HuH-7.5 (cell line): ENCODE data around the gene TAPBPL.
A peak's percentile ranks its signal among the peaks of the same experiment; 100 is the strongest.
"Not testable (repeated sequence)": the region's sequence is repeated elsewhere in the genome, so short reads cannot be mapped to it uniquely, and the experiment has no call there.

ENCODE experiments used
- DNase-seq: peaks from one replicate; pipeline ENCODE4 v3.0.0; 2011; ENCODE audit warnings: low spot score

Gene TAPBPL, protein sequence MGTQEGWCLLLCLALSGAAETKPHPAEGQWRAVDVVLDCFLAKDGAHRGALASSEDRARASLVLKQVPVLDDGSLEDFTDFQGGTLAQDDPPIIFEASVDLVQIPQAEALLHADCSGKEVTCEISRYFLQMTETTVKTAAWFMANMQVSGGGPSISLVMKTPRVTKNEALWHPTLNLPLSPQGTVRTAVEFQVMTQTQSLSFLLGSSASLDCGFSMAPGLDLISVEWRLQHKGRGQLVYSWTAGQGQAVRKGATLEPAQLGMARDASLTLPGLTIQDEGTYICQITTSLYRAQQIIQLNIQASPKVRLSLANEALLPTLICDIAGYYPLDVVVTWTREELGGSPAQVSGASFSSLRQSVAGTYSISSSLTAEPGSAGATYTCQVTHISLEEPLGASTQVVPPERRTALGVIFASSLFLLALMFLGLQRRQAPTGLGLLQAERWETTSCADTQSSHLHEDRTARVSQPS

DNA sequence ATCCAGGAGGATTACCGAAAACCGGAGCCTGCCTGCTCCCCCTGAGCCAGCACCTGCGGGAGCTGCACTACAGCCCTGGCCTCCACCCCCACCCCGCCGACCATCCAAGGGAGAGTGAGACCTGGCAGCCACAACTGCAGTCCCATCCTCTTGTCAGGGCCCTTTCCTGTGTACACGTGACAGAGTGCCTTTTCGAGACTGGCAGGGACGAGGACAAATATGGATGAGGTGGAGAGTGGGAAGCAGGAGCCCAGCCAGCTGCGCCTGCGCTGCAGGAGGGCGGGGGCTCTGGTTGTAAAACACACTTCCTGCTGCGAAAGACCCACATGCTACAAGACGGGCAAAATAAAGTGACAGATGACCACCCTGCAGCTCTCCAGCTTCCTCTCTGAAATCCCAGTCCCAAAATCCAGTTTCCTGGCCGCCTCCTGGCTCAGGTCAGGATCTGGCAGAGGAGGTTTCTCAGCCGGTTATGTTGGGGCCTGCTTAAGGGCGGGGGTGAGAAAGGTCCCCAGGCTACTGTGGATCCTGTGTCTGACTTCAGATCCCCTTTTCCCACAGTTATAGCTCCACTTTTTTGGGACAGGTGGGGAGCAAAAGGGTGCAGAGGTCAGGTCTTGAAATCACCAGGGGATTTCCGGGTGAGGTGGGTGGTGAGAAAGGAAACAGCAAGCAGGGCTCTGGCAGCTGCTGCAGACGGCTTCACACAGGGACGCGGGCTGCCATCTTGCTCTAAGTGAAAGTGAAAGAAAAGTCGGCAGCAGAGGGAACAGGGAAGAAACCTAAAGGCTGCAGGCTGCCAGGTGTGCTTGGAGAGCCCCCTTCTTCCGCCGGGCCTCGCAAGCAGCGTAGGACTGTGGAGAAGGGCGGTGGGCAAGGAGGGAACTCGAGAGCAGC lies at the start of gene TAPBPL:
Gene TAPBPL, plus strand, starts transcription at position 695 of the 897 bp plus-strand sequence. CDS start 207 bp downstream, outside the sequence.
- peak; percentile 72 for DNase-seq

DNA sequence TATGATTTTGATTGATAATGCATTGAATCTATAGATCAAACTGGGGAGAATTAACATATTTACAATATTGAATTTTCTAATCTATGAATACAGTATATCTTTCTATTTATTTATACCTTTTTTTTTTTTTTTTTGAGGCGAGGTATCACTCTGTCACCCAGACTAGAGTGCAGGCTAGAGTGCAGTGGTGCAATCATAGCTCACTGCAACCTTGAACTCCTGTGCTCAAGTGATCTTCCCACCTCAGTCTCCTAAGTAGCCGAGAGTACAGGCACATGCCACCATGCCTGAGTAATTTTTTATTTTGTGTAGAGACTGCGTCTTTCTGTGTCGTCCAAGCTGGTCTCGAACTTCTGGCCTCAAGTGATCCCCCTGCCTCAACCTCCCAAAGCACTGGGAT lies 47.5 kb upstream of the TAPBPL start:
- no peak for DNase-seq

DNA sequence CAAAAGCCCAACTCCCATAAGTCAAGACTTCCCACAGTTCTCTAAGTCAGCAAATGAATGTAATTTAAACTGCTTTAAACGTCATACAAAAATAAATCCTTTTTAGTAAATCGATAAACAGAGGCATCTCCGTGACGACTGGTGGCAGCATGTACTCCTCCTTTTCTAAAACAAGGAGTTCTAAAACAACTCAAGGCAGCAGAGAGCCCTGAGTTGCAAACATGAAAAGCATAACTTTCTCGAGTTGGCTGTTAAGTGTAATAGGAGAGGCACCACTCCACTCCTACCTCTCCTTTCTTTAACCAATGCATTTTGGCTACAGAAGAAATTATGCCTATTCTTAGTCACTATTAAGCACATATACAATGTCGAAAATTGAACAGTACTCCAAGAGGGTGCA lies 45.9 kb upstream of the TAPBPL start:
- no peak for DNase-seq

DNA sequence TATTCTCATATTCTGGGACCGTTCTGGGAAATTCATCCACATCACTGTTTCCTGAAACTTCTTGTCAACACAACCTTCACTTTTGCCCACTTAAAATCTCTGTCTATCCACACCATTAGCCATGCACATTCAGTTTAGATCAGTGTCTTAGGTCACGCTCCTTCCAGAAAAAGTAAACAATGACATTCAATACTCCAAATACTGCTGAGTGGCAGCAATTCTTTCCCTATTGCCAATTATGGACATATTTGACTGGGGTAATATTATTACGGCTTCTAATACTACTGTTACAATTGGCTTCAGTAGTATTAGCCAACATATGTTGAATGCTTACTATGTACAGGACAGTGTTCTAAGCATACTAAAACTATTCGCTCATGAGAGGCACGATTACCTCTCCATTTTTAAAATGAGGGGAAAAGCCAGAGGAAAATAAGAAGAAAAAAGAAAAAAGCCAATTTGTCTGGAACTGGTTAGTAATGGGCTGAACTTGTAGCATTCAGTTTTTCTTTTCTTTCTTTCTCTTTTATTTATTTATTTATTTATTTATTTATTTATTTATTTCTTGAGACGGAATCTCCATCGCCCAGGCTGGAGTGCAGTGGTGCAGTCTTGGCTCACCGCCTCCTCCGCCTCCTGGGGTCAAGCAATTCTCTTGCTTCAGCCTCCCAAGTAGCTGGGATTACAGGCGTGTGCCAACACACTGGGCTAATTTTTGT lies 44.4 kb upstream of the TAPBPL start:
- no peak for DNase-seq

DNA sequence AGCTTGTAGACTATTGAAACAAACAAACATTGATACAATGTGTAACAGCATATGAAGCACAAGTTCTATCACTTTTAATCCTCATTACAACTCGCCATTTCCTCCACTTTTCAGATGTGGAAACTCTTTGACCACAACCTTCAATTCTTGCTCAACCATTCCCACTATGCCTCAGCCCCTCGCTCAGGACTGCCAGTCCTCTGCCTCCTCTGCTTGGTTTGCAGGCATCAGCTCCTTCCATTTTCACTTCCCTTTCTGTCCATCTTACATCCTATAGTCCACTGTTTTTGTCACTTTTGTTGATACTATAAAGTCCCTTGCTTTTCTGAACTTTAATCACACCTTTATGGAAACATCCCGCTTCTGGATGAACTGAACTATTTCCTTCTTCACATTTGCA lies 35.2 kb upstream of the TAPBPL start:
- no peak for DNase-seq

DNA sequence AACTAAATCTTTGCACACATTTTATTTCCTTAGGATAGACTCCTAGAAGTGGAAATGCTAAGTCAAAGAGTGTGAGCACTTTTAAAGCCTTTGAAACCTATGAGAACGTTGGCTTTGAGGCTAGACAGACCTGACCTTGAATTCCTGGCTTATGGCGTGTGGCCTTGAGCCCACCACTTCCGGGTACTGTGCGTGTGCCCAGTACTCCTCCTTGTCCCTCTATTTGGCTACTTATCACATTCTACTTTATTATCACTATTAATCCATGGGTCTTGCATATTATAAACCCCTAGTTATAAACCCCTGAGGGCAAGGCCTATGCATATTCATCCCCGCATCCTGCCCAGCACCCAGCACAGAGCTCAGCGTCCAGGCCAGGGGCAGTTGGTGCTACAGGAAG lies 33.0 kb upstream of the TAPBPL start:
- no peak for DNase-seq

DNA sequence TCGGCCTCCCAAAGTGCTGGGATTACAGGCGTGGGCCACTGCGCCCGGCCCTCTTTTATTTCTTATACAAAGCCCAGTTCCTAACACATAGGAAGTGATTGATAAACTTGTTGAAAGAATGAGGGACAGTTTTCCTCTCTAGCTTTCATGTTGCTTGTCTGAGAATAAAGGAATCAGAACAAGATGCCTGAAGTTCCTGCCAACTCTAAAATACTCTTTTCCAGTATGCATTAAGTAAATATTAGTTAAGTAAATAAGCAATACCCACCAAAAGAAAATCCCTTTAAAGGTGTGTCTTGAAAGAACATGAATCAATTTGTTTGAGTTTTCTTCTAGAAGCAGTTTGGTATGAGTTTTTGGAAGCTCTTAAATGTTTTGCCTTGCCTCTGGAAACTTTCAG lies 31.5 kb upstream of the TAPBPL start:
- DNase-seq = no peak

DNA sequence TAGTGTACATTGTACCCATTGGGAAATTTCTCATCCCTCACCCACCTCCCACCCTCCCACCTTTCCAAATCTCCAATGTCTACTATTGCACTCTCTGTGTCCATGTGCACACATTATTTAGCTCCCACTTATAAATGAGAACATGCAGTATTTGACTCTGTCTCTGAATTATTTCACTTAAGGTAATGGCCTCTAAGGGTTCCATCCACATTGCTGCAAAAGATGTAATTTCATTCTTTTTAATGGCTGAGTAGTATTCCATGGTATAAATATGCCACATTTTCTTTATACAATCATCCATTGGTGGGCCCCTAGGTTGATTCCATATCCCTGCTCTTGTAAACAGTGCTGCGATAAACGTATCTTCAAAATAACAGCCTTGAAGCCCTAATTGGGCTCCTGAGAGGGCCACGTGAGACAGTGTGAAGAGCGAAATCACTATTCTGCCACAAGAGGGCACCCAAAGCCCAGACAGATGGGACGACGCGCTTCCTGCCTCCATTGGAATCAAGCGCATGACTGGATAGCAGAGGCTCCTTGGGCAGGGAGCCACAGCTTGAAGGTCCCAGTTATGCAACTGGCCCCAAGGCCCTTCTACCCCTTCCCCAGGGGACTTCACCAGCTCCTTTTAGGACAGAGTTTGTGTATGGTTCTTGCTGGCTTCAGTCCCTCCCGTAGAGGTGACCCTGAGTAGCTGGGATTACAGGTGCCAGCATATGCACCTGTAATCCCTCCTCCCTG lies 28.4 kb upstream of the TAPBPL start:
- DNase-seq = peak; percentile 62

DNA sequence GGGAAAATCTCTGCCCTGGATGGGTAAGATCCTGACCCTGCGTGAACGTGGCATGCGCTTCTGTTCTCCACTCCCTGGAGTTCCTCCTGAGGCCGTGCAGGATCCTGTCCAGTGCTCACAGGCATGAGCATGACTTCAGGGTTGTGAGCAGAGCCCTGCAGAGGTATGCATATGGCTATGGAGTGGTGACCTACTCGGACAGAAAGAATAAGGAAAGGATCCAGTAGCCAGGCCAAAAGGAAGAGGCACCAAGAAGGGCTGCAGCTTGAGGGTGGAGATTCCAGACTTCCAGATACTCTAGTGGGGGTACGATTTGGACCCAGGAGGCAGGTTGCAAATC lies 27.9 kb upstream of the TAPBPL start:
- DNase-seq = no peak

DNA sequence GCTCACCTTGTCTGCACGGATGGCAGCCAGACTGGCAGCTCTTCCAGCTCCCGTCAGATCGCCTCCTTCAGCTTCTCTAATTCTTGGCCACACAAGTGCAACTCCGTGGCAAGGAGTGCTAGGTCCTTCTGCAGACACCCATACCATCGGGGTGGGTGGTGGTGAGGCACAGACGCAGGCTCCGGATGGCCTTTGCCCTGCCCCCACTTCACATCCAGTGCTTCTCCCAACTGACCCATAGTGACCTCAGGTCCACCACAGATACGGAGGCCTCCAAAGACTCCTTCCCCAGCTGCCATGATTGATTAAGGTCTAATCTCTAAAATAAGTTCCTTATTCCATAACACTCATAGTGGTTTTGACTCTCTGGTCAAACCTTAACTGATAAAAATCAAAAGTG lies 27.0 kb upstream of the TAPBPL start:
- no peak for DNase-seq

DNA sequence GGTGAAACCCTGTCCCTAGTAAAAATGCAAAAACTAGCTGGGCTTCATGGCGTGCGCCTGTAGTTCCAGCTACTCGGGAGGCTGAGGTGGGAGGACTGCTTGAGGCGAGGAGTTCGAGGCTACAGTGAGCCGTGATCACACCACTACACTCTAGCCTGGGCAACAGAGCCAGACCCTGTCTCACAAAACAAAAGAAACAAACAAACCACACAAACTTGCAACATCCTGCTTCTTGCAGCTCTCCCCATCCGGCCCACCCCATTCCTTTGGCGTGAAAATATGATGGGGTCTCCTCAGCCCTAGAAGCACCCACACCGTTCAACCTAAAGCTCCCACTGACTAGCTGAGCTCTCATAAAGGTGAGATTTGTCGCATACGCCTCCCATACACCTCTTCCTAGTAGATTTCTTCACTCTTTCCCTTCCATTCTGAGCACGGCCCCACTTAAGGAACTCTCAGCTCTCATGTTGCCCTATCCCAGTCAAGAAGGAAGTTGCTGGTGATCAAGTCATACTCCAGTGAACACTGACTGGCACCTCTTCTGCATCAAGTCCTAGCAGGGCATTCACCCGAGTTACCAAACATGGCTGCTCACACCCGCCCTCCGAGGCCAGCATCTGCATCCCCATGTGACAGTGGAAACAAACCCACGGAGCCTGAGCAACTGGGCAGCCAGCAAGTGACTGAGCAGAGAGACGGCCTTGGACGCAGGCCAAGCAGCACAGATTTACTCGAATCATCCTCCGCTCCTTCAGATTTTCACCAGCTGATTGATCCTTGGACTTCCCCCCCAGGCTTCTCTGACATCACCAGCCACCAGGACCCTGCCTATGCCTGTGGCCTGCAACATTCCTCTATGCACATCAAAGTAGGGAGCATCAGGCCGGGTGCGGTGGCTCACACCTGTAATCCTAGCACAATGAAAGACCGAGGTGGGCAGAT lies 26.0 kb upstream of the TAPBPL start:
- no peak for DNase-seq

DNA sequence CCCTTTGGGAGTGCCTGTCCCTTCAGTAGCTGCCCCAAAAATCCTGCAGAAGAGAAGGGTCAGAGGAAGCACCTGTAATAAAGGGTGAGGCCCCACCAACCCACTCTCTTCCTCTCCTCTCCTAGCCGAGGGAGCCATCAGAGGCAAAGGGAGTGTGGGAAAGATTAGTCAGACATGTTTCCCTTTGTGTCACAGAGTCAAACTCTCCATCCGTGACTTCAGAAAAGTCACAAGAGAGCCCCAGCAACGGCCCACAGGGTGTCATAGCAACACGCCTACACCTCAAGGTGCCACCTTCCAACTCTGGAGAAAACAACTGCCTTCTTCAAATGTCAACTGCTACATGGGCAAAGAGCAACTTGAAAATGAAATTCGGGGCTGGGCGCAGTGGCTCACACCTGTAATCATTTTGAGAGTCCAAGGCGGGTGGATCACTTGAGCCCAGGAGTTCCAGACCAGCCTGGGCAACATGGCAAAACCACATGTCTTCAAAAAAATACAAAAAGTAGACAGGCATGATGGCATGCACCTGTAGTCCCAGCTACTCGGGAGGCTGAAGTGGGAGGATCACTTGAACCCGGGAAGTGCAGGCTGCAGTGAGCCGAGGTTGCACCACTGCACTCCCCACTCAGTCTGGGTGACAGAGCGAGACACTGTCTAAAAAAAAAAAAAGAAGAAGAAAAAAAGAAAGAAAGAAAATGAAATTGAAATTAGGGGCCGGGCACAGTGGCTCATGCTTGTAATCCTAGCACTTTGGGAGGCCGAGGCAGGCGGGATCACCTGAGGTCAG lies 24.8 kb upstream of the TAPBPL start:
- no peak for DNase-seq

DNA sequence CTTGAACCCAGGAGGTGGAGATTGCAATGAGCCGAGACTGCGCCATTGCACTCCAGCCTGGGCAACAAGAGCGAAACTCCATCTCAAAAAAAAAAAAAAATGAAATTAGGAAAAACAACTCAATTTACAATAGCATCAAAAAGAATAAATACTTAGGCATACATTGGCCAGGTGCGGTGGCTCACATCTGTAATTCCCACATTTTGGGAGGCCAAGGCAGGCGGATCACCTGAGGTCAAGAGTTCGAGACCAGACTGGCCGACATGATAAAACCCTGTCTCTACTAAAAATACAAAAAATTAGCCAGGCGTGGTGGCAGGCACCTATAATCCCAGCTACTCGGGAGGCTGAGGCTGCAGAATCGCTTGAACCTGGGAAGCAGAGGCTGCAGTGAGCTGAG lies 24.0 kb upstream of the TAPBPL start:
- not testable (repeated sequence) for DNase-seq

DNA sequence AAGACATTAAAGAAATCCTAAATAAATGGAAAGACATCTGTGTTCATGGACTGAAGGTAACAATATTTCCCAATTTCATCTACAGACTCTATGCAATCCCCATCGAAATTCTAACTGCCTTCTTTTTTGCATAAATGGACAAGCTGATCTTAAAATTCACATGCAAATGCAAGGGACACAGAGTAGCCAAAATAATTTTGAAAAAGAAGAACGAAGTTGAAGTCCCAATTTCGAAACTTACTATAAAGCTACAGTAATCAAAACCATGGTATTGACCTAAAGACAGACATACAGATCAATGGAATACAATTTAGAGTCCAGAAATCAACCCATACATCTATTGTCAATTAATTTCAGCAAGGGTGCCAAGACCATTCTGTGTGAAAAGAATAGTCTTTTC lies 23.5 kb upstream of the TAPBPL start:
- DNase-seq = no peak

DNA sequence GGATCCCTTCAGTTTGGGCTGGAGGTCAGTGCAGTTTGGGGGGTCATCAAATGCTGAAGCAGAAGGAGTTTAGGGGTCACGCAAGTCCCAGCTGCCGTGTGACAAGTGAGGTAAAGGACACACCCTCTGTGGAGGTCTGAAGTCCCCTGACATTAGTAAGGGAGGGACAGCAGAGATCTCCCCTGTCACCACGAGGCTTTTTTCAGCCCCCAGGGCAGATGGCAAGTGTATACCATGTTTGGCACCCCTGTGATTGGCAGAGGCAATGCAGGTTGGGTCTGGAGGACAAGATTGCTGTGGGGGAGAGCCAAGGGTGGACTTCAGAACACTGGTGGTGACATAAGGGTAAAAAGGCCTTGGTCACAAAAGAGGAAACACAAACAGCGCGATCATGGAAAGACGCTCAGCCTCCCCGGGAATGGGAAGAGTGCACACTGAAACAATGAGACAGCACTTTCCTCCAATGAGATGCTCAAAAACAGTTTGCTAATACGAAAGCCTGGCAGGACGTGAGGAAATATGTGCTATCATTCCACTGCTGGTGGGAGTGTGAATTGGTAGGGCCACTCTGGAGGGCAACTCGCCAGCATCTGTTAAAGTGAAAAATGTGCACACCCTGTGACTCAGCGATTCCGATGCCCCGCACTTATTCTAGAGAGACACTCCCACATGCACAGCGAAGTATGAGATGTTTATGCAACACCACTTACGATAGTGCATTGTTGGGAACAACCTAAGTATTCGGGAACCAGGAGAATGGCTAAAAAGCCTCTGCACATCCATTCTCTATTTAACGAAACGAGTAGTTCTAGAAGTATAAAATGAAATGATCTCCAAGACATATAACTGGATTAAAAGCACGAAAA lies 21.5 kb upstream of the TAPBPL start:
- no peak for DNase-seq

DNA sequence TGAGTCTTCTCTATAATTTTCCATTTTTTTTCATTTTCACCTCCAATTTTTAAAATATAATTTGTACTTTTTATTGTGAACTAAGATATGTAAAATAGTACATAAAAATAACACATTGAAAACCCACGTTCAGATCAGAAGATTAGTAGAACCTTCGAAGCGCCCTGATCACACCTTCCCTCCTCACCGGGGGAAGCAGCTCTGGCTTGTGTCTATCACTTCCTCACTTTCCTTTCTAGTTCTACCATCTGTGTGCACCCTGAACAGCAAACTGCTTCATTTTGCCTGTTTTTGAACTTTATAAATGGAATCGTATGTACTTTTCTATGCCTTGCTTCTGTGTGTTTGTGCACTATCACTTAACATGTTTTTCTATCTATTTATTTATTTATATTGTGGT lies 18.9 kb upstream of the TAPBPL start:
- DNase-seq = no peak

DNA sequence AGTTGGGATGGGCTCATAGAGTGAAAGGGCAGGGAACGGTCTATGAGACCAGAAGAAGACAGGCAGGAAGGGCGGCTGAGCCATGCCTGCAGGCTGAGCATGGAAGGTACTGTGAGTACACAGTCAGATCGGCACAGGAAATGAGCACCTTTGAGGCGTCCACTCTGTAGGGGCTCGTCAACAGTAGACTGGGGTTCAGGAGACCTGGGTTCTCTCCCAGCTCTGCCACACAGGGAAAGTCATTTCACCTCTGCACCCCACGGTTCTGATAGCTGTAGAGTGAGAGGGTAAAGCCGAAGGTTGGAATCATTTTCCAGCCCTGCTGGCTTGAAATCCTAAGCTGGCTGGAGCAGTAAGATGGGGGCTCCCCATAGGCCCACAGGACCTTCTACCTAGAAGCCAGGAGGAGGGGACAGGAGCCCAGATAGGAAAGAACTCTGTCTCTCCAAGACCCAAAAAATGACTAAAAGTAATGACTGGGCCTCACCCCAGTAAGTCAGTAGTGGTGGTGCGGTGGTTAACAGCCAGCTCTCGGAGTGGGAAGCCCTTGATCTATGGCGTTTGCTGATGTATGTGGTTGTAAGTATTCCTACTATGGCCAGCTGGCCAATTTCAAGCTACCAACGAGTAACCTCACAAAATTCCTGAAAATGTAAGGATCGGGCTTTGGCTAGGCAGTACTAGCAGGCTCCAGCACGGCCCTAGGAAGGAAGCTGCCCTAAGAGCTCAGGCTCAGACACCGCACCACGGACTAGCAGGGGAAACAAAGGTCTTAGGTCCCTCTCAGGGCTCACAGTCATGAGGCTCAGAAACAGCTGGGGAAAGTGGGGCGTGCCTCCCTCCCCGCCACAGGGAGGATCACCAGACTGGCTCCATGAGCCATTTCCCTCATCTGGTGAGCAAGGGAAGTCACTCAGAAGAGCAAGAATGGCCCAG lies 17.4 kb upstream of the TAPBPL start:
- DNase-seq = no peak
